GM12878 (cell line): Measurements from ENCODE around the gene TSPEAR. TPM values are rescaled to one million over a fixed set of nuclear protein-coding genes. Genes with fewer than 3 reads are reported as not detected.

Source experiments
- ATAC-seq: fragments of 200-7000 bp; cut with Tn5 transposase; 3 replicates; pipeline ENCODE4 v1.9.1; 2020; ENCODE audit warnings: mild to moderate bottlenecking, moderate library complexity
- BruUV-seq: library from RNA; stranded (reverse); fragments of 400-500 nt; replicated peaks from 2 replicates; lab custom pipeline; 2021; lab: Mats Ljungman, UMichigan
- CTCF ChIA-PET: fragments of 300-600 bp; sonication (Branson Sonifier 250); formaldehyde crosslinking; extraction: SDS; loops from one replicate; lab custom pipeline; 2021; ENCODE audit warnings: inconsistent platforms; lab: Yijun Ruan, JAX
- POLR2A ChIA-PET: fragments of 350-600 bp; formaldehyde crosslinking; extraction: SDS; loops from one replicate; lab custom pipeline; 2021; ENCODE audit warnings: inconsistent platforms; lab: Charles Lee
- RAD21 ChIA-PET: fragments of 300-600 bp; sonication (Branson Sonifier 250); formaldehyde crosslinking; loops from one replicate; lab custom pipeline; 2023; ENCODE audit warnings: antibody characterized with exemption; ENCODE audit not compliant: unreplicated experiment; lab: Charles Lee
- SMC1A ChIA-PET: fragments of 300-600 bp; sonication (Branson Sonifier 250); formaldehyde crosslinking; loops from one replicate; lab custom pipeline; 2023; ENCODE audit not compliant: unreplicated experiment, uncharacterized antibody; lab: Charles Lee
- DNase-seq: peaks from one replicate; pipeline ENCODE4 v3.0.0-alpha.2; 2011; ENCODE audit warnings: low read depth, low spot score
- FAIRE-seq: peaks from 3 replicates; lab custom pipeline; 2011; peaks lifted over from hg19 to GRCh38; lab: Jason Lieb, UNC
- H2AFZ ChIP-seq: 2 replicates; pipeline ENCODE4 v1.6.0; 2011; ENCODE audit warnings: low read depth, low read length, control low read depth; ENCODE audit not compliant: control insufficient read depth
- H3K27ac ChIP-seq: 2 replicates; pipeline ENCODE4 v1.5.1; 2011; ENCODE audit warnings: control low read depth; ENCODE audit not compliant: control insufficient read depth, insufficient read depth
- H3K27me3 ChIP-seq, 2 experiments: replicated peaks in 1 of 2; 2 replicates each; pipeline versions ENCODE4 v1.6.0 to v1.6.1; 2011; ENCODE audit warnings: low read length in 1 of 2; ENCODE audit not compliant: control insufficient read depth in 2 of 2, insufficient read depth in 2 of 2
- H3K36me3 ChIP-seq, 2 experiments: 2 replicates each; pipeline ENCODE4 v1.5.1; 2011; ENCODE audit warnings: low read length in 1 of 2; ENCODE audit not compliant: control insufficient read depth in 2 of 2, insufficient read depth in 2 of 2
- H3K4me1 ChIP-seq: 2 replicates; pipeline ENCODE4 v1.6.1; 2011; ENCODE audit warnings: mild to moderate bottlenecking, low read length, moderate library complexity, mixed read lengths; ENCODE audit not compliant: control insufficient read depth, insufficient read depth
- H3K4me2 ChIP-seq: 2 replicates; pipeline ENCODE4 v1.6.0; 2011; ENCODE audit warnings: control low read depth; ENCODE audit not compliant: control insufficient read depth, insufficient read depth
- H3K4me3 ChIP-seq: fragments of 200-600 bp; sonication (generic); 2 replicates; pipeline ENCODE4 v1.5.1; 2016
- H3K79me2 ChIP-seq: 2 replicates; pipeline ENCODE4 v1.6.0; 2011; ENCODE audit warnings: low read length; ENCODE audit not compliant: control insufficient read depth, insufficient read depth
- H3K9ac ChIP-seq: 2 replicates; pipeline ENCODE4 v1.8.0; 2011; ENCODE audit warnings: low read length, control low read depth, mixed read lengths; ENCODE audit not compliant: control insufficient read depth, insufficient read depth
- H3K9me3 ChIP-seq: replicated peaks from 3 replicates; pipeline ENCODE4 v1.5.1; 2011; ENCODE audit warnings: mild to moderate bottlenecking, low read length; ENCODE audit not compliant: control insufficient read depth, insufficient read depth
- H4K20me1 ChIP-seq: 2 replicates; pipeline ENCODE4 v1.6.0; 2011; ENCODE audit not compliant: control insufficient read depth, insufficient read depth
- CREB1 ChIP-seq: IDR thresholded peaks from 2 replicates; pipeline ENCODE4 v1.6.1; 2012; ENCODE audit warnings: low read depth, mild to moderate bottlenecking, inconsistent platforms
- CREM ChIP-seq: IDR thresholded peaks from 2 replicates; pipeline ENCODE4 v1.6.1; 2014; ENCODE audit warnings: antibody characterized with exemption, low read depth
- MXI1 ChIP-seq: fragments of 150-350 bp; IDR thresholded peaks from 2 replicates; pipeline ENCODE4 v1.6.1; 2011; ENCODE audit warnings: low read depth, mild to moderate bottlenecking, inconsistent platforms, low read length, improper control_type of control experiment
- NR2C1 ChIP-seq: fragments of 450-650 bp; IDR thresholded peaks from 2 replicates; pipeline ENCODE4 v1.6.1; 2017; ENCODE audit warnings: antibody characterized with exemption, mild to moderate bottlenecking, moderate library complexity
- POU2F2 ChIP-seq: IDR thresholded peaks from 3 replicates; pipeline ENCODE4 v1.6.1; 2011; ENCODE audit warnings: low read depth, mild to moderate bottlenecking, low read length, borderline replicate concordance
- RAD51 ChIP-seq: fragments of 450-650 bp; IDR thresholded peaks from 2 replicates; pipeline ENCODE4 v1.6.1; 2016; ENCODE audit warnings: moderate library complexity, mild to moderate bottlenecking, inconsistent platforms
- RB1 ChIP-seq: fragments of 450-650 bp; formaldehyde crosslinking; IDR thresholded peaks from 2 replicates; pipeline ENCODE4 v1.6.1; 2017; ENCODE audit warnings: mild to moderate bottlenecking, borderline replicate concordance
- SP1 ChIP-seq: IDR thresholded peaks from one replicate; pipeline ENCODE4 v1.6.1; 2011; ENCODE audit warnings: low read depth, low read length
- SPI1 ChIP-seq: IDR thresholded peaks from 2 replicates; pipeline ENCODE4 v1.6.1; 2011; ENCODE audit warnings: low read depth, mild to moderate bottlenecking, low read length, moderate library complexity, borderline replicate concordance; ENCODE audit not compliant: insufficient read depth
- SREBF1 ChIP-seq: IDR thresholded peaks from 2 replicates; pipeline ENCODE4 v1.6.1; 2012; ENCODE audit warnings: mild to moderate bottlenecking, low read length
- ZZZ3 ChIP-seq: IDR thresholded peaks from 2 replicates; pipeline ENCODE4 v1.6.1; 2011; ENCODE audit warnings: low read depth; ENCODE audit not compliant: control insufficient read depth, insufficient read length
- WGBS: methylation state at CpG from one replicate; pipeline ENCODE4 v1.1.6; 2016; ENCODE audit warnings: low lambda C conversion rate; ENCODE audit not compliant: insufficient replicate concordance, insufficient coverage; ENCODE audit errors: missing lambda C conversion rate; 5-methylcytosine and 5-hydroxymethylcytosine counted together
- in situ Hi-C: fragments of 300-500 bp; cut with MboI; formaldehyde crosslinking; loops from 9 replicates; pipeline ENCODE4 v1.14.3; 2018; ENCODE audit warnings: mixed read lengths
- intact Hi-C: fragments of 100-400 bp; cut with micrococcal nuclease; formaldehyde crosslinking; loops from one replicate; pipeline ENCODE4 v1.14.2; 2022; ENCODE audit not compliant: unreplicated experiment
- polyA plus RNA-seq, 11 experiments: library from polyadenylated mRNA; depleted of rRNA in 4 of 11; unstranded in 6 of 11; stranded (reverse) in 5 of 11; fragments of >200 nt; fragmentation: Nextera tagmentation in 4 of 11; fragmentation: Illumina TruSeq in 1 of 11; extraction: Ambion mirVana in 4 of 11; extraction: Trizol in 1 of 11; gene quantifications; 1 replicate in 1 of 11; 2 replicates in 10 of 11; pipeline versions ENCODE4 v1.2.1 to v1.2.3, GENCODE V29; 2011 to 2016; ENCODE audit warnings: inconsistent platforms in 2 of 11, missing spikeins in 2 of 11, low read depth in 1 of 11
- total RNA-seq, 4 experiments: library from RNA; depleted of rRNA in 3 of 4; stranded (reverse); fragments of >200 nt in 3 of 4; fragmentation: Illumina TruSeq in 1 of 4; extraction: Trizol in 1 of 4; gene quantifications; 2 replicates each; pipeline versions ENCODE4 v1.2.1 to v1.2.3, GENCODE V29; 2013 to 2021
- TF ChIP-seq, protein P1 (sequence below): fragments of 450-650 bp; IDR thresholded peaks from 2 replicates; pipeline ENCODE4 v1.6.1; 2018; ENCODE audit warnings: borderline replicate concordance, mild to moderate bottlenecking; ENCODE audit not compliant: partially characterized antibody
- TF ChIP-seq, protein P2 (sequence below): fragments of 450-650 bp; IDR thresholded peaks from 2 replicates; pipeline ENCODE4 v1.6.1; 2017; ENCODE audit warnings: mild to moderate bottlenecking
- TF ChIP-seq, protein P3 (sequence below): fragments of 450-650 bp; formaldehyde crosslinking; IDR thresholded peaks from 2 replicates; pipeline ENCODE4 v1.5.0; 2022; ENCODE audit warnings: mild to moderate bottlenecking, missing genetic modification characterization

Gene TSPEAR
- total and polyA plus RNA-seq, 10 of the 15 experiments (the other 5 are each of a cell fraction or from before 2014, with no cell fraction given): not detected

DNA sequence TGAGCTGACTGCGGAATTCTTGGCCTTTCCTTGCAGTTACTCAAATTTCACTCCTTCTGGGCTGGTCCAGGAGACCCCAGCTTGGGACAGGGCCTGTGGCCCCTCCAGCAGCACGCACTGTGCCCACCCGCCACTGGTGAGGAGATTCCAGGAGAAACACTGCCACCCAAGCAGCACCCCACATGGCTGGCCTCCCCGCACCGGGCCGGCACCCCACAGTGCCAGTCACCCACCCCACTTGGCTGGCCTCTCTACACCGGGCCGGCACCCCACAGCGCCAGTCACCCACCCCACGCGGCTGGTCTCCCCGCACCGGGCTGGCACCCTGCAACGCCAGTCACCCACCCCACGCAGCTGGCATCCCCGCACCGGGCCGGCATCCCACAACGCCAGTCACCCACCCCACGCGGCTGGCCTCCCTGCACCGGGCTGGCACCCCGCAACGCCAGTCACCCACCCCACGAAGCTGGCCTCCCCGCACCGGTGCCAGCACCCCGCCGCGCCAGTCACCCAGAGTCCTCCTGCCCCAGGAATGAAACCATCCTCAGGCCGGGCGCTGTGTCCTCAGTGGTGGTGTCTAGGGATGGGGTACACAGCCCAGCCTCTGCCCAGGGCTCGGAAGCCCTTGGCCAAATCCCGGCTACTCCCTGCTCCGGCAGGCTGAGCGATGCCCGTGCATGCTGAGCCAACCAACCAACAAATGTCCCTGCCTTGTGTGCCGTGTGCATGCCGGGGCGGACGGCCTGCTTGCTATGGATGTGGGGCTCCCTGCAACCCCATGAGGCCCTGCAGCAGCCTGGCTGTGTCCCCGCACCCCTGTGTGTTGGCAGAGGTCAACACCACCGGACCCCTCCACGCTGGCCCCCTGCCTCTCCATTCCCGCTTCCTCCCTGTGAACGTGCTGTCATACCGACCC lies 38.6 kb upstream of the TSPEAR start (continued):
- TF ChIP-seq ZZZ3 (no peak), CREM (no peak), RB1 (no peak)
- TF ChIP-seq, protein P1, sequence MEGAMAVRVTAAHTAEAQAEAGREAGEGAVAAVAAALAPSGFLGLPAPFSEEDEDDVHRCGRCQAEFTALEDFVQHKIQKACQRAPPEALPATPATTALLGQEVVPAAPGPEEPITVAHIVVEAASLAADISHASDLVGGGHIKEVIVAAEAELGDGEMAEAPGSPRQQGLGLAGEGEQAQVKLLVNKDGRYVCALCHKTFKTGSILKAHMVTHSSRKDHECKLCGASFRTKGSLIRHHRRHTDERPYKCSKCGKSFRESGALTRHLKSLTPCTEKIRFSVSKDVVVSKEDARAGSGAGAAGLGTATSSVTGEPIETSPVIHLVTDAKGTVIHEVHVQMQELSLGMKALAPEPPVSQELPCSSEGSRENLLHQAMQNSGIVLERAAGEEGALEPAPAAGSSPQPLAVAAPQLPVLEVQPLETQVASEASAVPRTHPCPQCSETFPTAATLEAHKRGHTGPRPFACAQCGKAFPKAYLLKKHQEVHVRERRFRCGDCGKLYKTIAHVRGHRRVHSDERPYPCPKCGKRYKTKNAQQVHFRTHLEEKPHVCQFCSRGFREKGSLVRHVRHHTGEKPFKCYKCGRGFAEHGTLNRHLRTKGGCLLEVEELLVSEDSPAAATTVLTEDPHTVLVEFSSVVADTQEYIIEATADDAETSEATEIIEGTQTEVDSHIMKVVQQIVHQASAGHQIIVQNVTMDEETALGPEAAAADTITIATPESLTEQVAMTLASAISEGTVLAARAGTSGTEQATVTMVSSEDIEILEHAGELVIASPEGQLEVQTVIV: no peak
- TF ChIP-seq, all 136 proteins: peak for 0

DNA sequence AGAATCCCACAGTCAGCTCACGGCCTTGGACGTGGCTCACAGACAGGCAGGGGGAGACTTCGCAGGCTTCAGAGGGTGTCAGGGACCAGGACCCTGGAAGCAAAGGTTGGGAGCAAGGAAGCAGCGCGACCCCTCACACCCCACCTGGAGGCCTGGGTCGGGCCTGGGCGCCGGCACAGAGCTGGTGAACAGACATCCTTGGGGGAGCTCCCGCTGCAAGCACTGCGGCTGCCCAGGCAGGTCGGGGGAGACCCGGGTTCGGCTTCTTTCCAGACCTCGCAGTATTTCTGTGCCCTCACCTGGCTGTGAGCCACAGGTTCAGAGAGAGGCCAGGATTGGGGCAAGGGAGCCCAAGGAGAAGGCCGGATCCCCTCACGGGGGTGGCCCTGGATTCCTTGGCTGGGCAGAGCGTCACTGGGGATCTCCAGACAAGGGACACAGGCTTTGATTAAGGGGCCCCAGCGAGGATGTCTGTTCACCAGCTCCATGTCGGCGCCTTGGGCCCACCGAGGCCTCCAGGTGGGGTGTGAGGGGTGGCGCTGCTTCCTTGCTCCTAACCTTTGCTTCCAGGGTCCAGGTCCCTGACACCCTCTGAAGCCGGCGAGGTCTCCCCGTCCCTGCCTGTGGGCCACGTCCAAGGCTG lies 37.9 kb upstream of the TSPEAR start:
- no peaks in the 10 kb centered on the region for H3K4me1 ChIP-seq
- RAD21 ChIA-PET: no interaction called here
- H2AFZ ChIP-seq: no peak overlapping the region
- POLR2A ChIA-PET: no interaction called here
- H3K79me2 ChIP-seq: no peaks in the 10 kb centered on the region
- no peak overlapping the region for H3K9ac ChIP-seq
- DNase-seq (no peak), FAIRE-seq (no peak), ATAC-seq (no peak)
- H3K4me3 ChIP-seq: no peak overlapping the region
- 44% methylated on average over 25 of the region's 26 CpGs for WGBS
- BruUV-seq: no TSS peak
- SMC1A ChIA-PET: no interaction called here
- in situ Hi-C loops (no loop called here), intact Hi-C loops (no loop called here)
- H3K27me3 ChIP-seq: no peaks in the 10 kb centered on the region
- H4K20me1 ChIP-seq: no peaks in the 10 kb centered on the region
- no peaks in the 10 kb centered on the region for H3K36me3 ChIP-seq
- H3K27ac ChIP-seq: no peak overlapping the region
- no peak overlapping the region for H3K4me2 ChIP-seq
- CTCF ChIA-PET: no interaction called here
- no peaks in the 10 kb centered on the region; the same call in 2 of the 3 replicates for H3K9me3 ChIP-seq
- TF ChIP-seq SP1: no peak
- no peak for TF ChIP-seq RAD51
- no peak for TF ChIP-seq SREBF1
- no peak for TF ChIP-seq POU2F2
- no peak for TF ChIP-seq CREB1
- TF ChIP-seq NR2C1: no peak
- TF ChIP-seq, protein P2, sequence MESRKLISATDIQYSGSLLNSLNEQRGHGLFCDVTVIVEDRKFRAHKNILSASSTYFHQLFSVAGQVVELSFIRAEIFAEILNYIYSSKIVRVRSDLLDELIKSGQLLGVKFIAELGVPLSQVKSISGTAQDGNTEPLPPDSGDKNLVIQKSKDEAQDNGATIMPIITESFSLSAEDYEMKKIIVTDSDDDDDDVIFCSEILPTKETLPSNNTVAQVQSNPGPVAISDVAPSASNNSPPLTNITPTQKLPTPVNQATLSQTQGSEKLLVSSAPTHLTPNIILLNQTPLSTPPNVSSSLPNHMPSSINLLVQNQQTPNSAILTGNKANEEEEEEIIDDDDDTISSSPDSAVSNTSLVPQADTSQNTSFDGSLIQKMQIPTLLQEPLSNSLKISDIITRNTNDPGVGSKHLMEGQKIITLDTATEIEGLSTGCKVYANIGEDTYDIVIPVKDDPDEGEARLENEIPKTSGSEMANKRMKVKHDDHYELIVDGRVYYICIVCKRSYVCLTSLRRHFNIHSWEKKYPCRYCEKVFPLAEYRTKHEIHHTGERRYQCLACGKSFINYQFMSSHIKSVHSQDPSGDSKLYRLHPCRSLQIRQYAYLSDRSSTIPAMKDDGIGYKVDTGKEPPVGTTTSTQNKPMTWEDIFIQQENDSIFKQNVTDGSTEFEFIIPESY: no peak
- TF ChIP-seq, protein P3, sequence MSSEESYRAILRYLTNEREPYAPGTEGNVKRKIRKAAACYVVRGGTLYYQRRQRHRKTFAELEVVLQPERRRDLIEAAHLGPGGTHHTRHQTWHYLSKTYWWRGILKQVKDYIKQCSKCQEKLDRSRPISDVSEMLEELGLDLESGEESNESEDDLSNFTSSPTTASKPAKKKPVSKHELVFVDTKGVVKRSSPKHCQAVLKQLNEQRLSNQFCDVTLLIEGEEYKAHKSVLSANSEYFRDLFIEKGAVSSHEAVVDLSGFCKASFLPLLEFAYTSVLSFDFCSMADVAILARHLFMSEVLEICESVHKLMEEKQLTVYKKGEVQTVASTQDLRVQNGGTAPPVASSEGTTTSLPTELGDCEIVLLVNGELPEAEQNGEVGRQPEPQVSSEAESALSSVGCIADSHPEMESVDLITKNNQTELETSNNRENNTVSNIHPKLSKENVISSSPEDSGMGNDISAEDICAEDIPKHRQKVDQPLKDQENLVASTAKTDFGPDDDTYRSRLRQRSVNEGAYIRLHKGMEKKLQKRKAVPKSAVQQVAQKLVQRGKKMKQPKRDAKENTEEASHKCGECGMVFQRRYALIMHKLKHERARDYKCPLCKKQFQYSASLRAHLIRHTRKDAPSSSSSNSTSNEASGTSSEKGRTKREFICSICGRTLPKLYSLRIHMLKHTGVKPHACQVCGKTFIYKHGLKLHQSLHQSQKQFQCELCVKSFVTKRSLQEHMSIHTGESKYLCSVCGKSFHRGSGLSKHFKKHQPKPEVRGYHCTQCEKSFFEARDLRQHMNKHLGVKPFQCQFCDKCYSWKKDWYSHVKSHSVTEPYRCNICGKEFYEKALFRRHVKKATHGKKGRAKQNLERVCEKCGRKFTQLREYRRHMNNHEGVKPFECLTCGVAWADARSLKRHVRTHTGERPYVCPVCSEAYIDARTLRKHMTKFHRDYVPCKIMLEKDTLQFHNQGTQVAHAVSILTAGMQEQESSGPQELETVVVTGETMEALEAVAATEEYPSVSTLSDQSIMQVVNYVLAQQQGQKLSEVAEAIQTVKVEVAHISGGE (CRISPR knock-in tag): no peak
- no peak for TF ChIP-seq MXI1
- no peak for TF ChIP-seq SPI1
